Nephron progenitor cell (in vitro differentiated cells): ENCODE data around the gene SWAP70.
A peak's percentile ranks its signal among the peaks of the same experiment; 100 is the strongest.

Experiments
- DNase-seq: peaks from one replicate; pipeline ENCODE4 v3.0.0; 2021
- H3K27ac Mint-ChIP-seq: 2 replicates; pipeline ENCODE4 v1.8.0; 2021; ENCODE audit warnings: mild to moderate bottlenecking, moderate library complexity, mixed read lengths
- H3K27me3 Mint-ChIP-seq: 2 replicates; pipeline ENCODE4 v1.8.0; 2021; ENCODE audit warnings: mild to moderate bottlenecking, low read depth, mixed read lengths; ENCODE audit not compliant: poor library complexity
- H3K36me3 Mint-ChIP-seq: 2 replicates; pipeline ENCODE4 v1.8.0; 2021; ENCODE audit warnings: low read depth, mixed read lengths
- H3K4me1 Mint-ChIP-seq: 2 replicates; pipeline ENCODE4 v1.8.0; 2021; ENCODE audit warnings: mixed read lengths
- H3K4me3 Mint-ChIP-seq: 2 replicates; pipeline ENCODE4 v1.8.0; 2021; ENCODE audit warnings: mild to moderate bottlenecking, moderate library complexity, mixed read lengths
- H3K9me3 Mint-ChIP-seq: 2 replicates; pipeline ENCODE4 v1.8.0; 2021; ENCODE audit warnings: mild to moderate bottlenecking, moderate library complexity, mixed read lengths
- CTCF ChIP-seq: fragments of 200-600 bp; sonication (generic); IDR thresholded peaks from 2 replicates; pipeline ENCODE4 v1.5.0; 2021; ENCODE audit warnings: antibody characterized with exemption

Gene SWAP70

GRCh38 chr11:9757809-9758636, 94.1 kb downstream of the SWAP70 start:
- Mint-ChIP-seq H3K27ac (no peak overlapping the region), H3K4me1 (peaks cover 58% of the 10 kb centered on the region), H3K9me3 (no peaks in the 10 kb centered on the region), H3K27me3 (peaks cover 5% of the 10 kb centered on the region), H3K4me3 (peak overlapping the region; percentile 76), H3K36me3 (no peaks in the 10 kb centered on the region)
- peak; percentile 60 for TF ChIP-seq CTCF
- DNase-seq = peak; percentile 93

- Mint-ChIP-seq H3K36me3 (no peaks in the 10 kb centered on the region), H3K27ac (peak overlapping the region; percentile 84), H3K27me3 (peaks cover 5% of the 10 kb centered on the region), H3K9me3 (no peaks in the 10 kb centered on the region), H3K4me1 (peaks cover 62% of the 10 kb centered on the region), H3K4me3 (peak overlapping the region; percentile 77)
- peak; percentile 64 for DNase-seq
- TF ChIP-seq CTCF = no peak
These were observed 95.0 kb downstream of the SWAP70 start for GRCh38 chr11:9758637-9759518.

DNA sequence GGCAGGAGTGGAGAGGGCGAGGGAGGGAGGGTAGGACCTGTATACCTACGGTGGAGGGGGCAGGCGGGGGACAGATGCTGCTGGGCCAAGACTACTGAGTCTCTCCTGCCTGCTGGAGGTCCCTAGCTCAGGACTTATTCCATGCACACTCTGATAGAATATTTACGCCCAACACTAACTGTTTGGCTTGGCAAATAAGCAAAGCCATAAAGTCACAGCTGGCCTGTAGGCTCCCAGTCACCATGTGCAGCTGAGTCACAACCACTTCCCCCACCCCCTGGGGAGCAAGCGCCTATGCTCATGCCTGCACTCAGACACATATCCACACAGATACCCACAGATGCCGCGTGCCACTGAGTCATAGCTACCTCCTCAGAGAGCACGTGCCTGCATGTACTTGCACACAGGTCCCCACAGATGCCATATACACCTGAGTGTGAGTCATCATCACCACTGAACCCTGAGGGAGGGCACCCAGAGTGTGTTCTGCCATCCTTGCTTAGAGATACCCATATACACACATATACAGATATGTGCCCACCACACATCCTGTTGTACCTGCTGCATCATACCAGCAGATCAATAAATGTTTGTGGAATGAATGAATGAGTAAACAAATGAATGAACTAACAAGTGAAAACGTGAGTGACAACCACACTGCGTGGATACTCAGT, 95.8 kb downstream of the SWAP70 start:
- H3K9me3 Mint-ChIP-seq = peaks cover 3% of the 10 kb centered on the region
- peaks cover 4% of the 10 kb centered on the region for H3K36me3 Mint-ChIP-seq
- no peak for TF ChIP-seq CTCF
- H3K27ac Mint-ChIP-seq = peak overlapping the region; percentile 84
- DNase-seq = no peak
- peaks cover 66% of the 10 kb centered on the region for H3K4me1 Mint-ChIP-seq
- H3K27me3 Mint-ChIP-seq = peaks cover 5% of the 10 kb centered on the region
- H3K4me3 Mint-ChIP-seq = peak overlapping the region; percentile 77

- Mint-ChIP-seq H3K36me3 (peaks cover 6% of the 10 kb centered on the region), H3K4me3 (no peak overlapping the region), H3K4me1 (peaks cover 71% of the 10 kb centered on the region), H3K27me3 (peaks cover 5% of the 10 kb centered on the region), H3K9me3 (peaks cover 4% of the 10 kb centered on the region), H3K27ac (no peak overlapping the region)
- no peak for DNase-seq
- TF ChIP-seq CTCF = no peak
These were observed 96.3 kb downstream of the SWAP70 start for GRCh38 chr11:9760193-9760575.

GRCh38 chr11:9761441-9761945, 97.6 kb downstream of the SWAP70 start:
- DNase-seq = no peak
- H3K4me3 Mint-ChIP-seq = no peak overlapping the region
- peaks cover 6% of the 10 kb centered on the region for H3K36me3 Mint-ChIP-seq
- no peak for TF ChIP-seq CTCF
- peaks cover 74% of the 10 kb centered on the region for H3K4me1 Mint-ChIP-seq
- H3K27ac Mint-ChIP-seq = no peak overlapping the region
- H3K9me3 Mint-ChIP-seq = peaks cover 4% of the 10 kb centered on the region
- H3K27me3 Mint-ChIP-seq = peaks cover 5% of the 10 kb centered on the region
